Measurements from ENCODE around the gene DOCK11.

GRCh38 chrX:118475903-118476302 lies 19.7 kb upstream of the DOCK11 start:
- TF ChIP-seq CTCF (conservative IDR thresholded peaks at IDR 0.05 in 1 of 2, IDR thresholded peaks at IDR 0.05 in 1 of 2; ENCODE audit: low read depth in 1 of 2, low read length in 2 of 2): no peak
- no peak for TF ChIP-seq EZH2 (IDR thresholded peaks at IDR 0.05; ENCODE audit: low read length, missing control alignments)

Measured in fibroblast of lung (primary cell).